Fibroblast of the aortic adventitia (primary cell): Measurements from ENCODE around the gene CD164L2. TPM values are rescaled to one million over a fixed set of nuclear protein-coding genes. Genes with fewer than 3 reads are reported as not detected.

Experiments used
- DNase-seq: peaks from one replicate; pipeline ENCODE4 v3.0.0-alpha.2; 2010; ENCODE audit warnings: low read depth
- H3K4me3 ChIP-seq: 2 replicates; pipeline ENCODE4 v1.5.1; 2011; ENCODE audit warnings: low read depth, mild to moderate bottlenecking, control low read depth, low read length, moderate library complexity
- CTCF ChIP-seq: IDR thresholded peaks from 2 replicates; pipeline ENCODE4 v1.5.1; 2011; ENCODE audit warnings: mild to moderate bottlenecking, low read length, control low read depth, inconsistent platforms; ENCODE audit not compliant: insufficient read depth
- total RNA-seq: library from RNA; depleted of rRNA; stranded (reverse); fragments of >200 nt; gene quantifications from 2 replicates; pipeline ENCODE4 v1.2.3, GENCODE V29; 2012; ENCODE audit warnings: low replicate concordance

CD164L2 gene
- total RNA-seq, 1 donor, result not detected

DNA sequence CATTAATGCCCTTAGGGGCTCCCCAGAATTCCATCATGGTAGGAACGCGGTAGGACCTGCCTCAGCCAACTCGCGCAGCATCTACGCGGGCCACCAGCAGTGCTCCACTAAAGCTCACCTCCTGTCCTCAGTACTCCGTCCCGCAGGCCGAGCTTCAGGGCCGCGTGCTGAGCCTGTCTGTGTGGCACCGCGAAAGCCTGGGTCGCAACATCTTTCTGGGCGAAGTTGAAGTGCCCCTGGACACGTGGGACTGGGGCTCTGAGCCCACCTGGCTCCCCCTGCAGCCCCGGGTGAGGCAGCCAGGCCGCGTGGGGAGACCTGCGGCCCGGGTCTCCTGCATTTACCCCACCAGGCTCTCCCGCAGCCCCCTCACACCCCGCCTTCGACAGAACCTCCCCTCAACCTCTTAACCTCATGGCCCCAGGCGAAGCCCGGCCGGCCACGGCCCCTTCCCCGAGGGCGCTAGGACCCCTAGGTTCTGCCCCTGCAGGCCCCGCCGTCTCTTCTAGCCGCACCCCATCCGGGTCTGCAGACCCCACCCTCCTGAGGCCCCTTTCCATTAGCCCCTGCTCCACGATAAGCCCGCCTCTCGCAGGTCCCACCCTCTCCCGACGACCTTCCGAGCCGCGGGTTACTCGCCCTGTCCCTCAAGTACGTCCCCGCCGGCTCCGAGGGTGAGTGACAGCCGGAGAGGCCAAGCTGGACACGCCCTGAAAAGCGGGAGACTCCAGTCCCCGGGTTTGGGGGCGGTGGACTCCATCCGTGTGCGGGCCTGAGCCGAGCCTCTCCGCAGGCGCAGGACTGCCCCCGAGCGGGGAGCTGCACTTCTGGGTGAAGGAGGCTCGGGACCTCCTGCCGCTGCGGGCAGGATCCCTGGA lies 32.2 kb downstream of the CD164L2 start:
- no peak for DNase-seq
- H3K4me3 ChIP-seq, result no peak overlapping the region
- no peak for TF ChIP-seq CTCF

DNA sequence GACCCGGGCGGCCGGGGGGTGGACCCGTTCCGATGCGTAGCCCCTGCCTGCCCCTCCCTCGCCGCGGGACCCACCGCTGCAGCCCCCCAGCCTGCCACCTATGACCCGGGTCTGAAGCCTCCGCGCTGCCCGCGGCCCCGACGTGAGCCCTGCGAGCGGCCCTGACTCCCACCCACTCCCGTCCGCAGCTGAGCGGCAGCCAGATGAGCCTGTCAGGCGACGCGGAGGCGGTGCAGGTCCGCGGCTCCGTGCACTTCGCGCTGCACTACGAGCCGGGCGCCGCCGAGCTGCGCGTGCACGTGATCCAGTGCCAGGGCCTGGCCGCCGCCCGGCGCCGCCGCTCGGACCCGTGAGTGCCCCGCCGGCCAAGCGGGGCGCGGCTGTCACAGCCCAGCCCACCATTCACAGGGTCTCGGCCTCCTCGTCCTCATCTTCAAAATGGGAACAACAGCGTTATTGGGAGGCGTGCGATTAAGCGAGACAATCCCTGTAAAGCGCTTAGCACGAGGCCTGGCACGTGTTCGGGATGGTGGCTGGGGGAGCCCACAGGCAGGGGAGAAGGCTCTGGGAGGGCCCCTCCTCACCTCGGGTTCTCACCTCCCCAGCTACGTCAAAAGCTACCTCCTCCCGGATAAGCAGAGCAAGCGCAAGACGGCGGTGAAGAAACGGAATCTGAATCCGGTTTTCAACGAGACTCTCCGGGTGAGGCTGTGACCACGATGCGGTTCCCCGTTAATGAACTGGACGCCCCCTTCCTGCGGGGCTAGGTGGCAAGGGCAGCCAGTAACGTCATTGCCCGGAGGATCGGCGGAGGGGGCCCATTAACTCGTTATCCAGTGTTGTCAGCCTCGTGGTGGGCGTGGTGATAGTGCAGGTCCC lies 33.1 kb downstream of the CD164L2 start:
- H3K4me3 ChIP-seq, result peak overlapping the region; percentile 45
- DNase-seq, result peak; percentile 57
- TF ChIP-seq CTCF, result no peak

DNA sequence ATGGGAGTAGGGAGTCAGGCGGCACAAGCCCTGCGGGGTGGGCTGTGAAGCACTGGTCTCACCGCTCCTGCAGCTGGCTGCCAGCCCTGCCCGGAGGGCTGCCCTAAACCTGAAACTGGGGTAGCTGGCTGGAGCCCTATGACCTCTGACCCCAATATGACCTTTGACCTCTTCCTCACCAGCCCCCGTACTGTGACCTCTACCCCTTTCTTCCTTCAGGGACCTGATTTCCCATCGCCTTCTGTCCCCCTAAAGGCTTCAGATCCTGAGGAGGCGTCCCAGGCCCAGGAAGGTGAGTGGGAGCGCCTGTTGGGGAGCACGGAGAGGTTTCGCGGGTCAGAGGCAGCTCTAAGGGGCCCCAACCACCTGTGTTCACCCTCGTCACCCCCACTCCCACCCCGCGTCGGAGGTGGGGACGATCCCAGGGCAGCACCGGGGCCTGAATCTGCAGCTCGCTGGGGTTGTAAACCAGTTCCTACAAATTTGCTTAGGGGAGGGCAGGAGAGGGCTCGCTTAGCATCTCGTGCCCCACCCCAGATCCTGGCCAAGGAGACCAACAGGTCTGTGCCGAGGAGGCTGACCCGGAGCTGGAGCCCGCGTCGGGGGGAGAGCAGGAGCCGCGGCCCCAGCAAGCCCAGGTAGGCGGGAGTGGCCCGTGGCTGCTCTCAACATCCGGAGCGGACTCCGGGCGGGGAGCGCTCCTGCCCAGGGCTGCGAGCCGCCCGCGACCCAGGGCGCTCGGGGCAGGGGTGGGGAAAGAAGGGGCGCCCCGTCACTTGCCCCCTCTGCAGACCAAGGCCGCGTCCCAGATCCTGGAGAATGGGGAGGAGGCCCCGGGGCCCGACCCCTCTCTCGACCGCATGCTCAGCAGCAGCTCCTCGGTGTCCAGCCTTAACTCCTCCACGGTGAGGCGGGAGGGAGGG lies 34.0 kb downstream of the CD164L2 start:
- TF ChIP-seq CTCF, result no peak
- no peak for DNase-seq
- peak overlapping the region; percentile 45 for H3K4me3 ChIP-seq

DNA sequence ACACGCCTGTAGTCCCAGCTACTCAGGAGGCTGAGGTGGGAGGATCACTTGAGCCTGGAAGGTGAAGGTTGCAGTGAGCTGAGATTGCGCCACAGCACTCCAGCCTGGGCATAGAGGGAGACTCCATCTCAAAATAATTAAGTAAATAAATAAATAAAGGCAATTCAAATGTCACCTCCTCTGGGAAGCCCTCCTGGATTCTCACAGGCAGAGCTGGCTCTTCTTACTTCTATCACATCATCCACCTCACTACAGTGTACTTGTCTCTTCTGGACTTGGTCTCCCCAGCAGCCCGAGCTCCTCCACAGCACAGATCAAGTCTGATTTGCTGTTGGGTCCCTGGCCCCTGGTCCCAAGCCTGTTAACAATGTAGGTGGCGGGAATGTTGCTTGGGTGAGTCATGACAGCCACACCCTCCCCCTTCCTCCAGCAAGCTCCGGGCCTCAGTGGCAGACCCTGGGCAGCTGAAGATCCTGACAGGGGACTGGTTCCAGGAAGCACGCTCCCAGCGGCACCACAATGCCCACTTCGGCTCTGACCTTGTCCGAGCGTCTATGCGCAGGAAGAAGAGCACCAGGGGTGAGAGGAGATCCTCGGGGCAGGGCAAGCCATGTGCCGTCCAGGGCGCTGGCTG lies 36.0 kb downstream of the CD164L2 start:
- no peak for TF ChIP-seq CTCF
- DNase-seq, result no peak
- H3K4me3 ChIP-seq, result no peak overlapping the region

DNA sequence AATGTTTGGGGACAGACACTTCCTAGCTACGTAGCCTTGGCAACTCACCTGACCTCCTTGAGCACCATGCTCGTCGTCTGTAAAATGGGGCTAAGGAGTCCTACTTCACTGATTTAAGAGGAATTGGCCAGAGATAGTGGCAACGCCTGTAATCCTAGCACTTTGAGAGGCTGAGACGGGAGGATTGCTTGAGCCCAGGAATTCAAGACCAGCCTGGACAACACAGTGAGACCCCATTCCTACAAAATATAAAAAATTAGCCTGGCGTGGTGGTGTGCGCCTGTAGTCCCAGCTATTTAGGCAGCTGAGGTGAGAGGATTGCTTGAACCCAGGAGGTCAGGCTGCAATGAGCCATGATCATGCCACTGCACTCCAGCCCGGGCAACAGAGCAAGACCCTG lies 36.8 kb downstream of the CD164L2 start:
- H3K4me3 ChIP-seq, result no peak overlapping the region
- DNase-seq, result no peak
- TF ChIP-seq CTCF, result no peak

GRCh38 chr1:27345272-27345671 lies 37.9 kb downstream of the CD164L2 start:
- TF ChIP-seq CTCF, result no peak
- no peak overlapping the region for H3K4me3 ChIP-seq
- DNase-seq, result no peak
